Natural killer cell treated with Interleukin-12 subunit alpha and Interleukin-12 subunit beta and Interleukin-15 and Interleukin-18, amount 100 ng/mL, for 72 hours (primary cell): ENCODE results near the gene IL17REL. TPM values are rescaled to one million over a fixed set of nuclear protein-coding genes. Genes with fewer than 3 reads are reported as not detected.

Source experiments
- ATAC-seq, 2 donors: fragments of 150-1000 bp; cut with Tn5 transposase in 1 of 2; sonication (Bioruptor Pico), chemical (Tn5 transposase) in 1 of 2; 2 replicates each; pipeline ENCODE4 v1.10.0; 2021
- DNase-seq: peaks from one replicate; pipeline ENCODE4 v3.0.0; 2022; ENCODE audit warnings: low spot score
- H3K27ac Mint-ChIP-seq, 2 donors: 1 replicate in 1 of 2; 2 replicates in 1 of 2; pipeline ENCODE4 v1.8.0; 2022; ENCODE audit warnings: mixed read lengths in 2 of 2, mild to moderate bottlenecking in 1 of 2, moderate library complexity in 1 of 2
- H3K27me3 Mint-ChIP-seq, 2 donors: 1 replicate in 1 of 2; 2 replicates in 1 of 2; pipeline ENCODE4 v1.8.0; 2022; ENCODE audit warnings: mixed read lengths in 2 of 2
- H3K36me3 Mint-ChIP-seq: one replicate; pipeline ENCODE4 v1.8.0; 2022; ENCODE audit warnings: mixed read lengths
- H3K4me1 Mint-ChIP-seq, 2 donors: 1 replicate in 1 of 2; 2 replicates in 1 of 2; pipeline ENCODE4 v1.8.0; 2022; ENCODE audit warnings: low read depth in 2 of 2, mixed read lengths in 2 of 2, mild to moderate bottlenecking in 1 of 2
- H3K4me3 Mint-ChIP-seq: one replicate; pipeline ENCODE4 v1.8.0; 2022; ENCODE audit warnings: mixed read lengths
- H3K9me3 Mint-ChIP-seq: 2 replicates; pipeline ENCODE4 v1.8.0; 2022; ENCODE audit warnings: mixed read lengths
- total RNA-seq, 2 donors: library from RNA; stranded (reverse); gene quantifications; one replicate each; pipeline ENCODE4 v1.2.3, GENCODE V29; 2022

IL17REL gene
- total RNA-seq, 2 donors from 2014 or later: not detected

GRCh38 chr22:49955581-49956417 lies 56.8 kb downstream of the IL17REL start:
- peak; percentile 38 for DNase-seq
- peaks cover 0 to 4% of the 10 kb centered on the region in 2 donors for H3K4me1 Mint-ChIP-seq
- no peak overlapping the region for H3K27ac Mint-ChIP-seq
- no peaks in the 10 kb centered on the region for H3K27me3 Mint-ChIP-seq
- no peak overlapping the region for H3K4me3 Mint-ChIP-seq
- ATAC-seq: no peak
- H3K9me3 Mint-ChIP-seq: no peaks in the 10 kb centered on the region
- no peaks in the 10 kb centered on the region for H3K36me3 Mint-ChIP-seq

GRCh38 chr22:49954991-49955580 lies 57.5 kb downstream of the IL17REL start:
- H3K4me1 Mint-ChIP-seq: peaks cover 0 to 4% of the 10 kb centered on the region in 2 donors

GRCh38 chr22:49954354-49954753 lies 58.2 kb downstream of the IL17REL start:
- ATAC-seq: no peak
- Mint-ChIP-seq H3K4me3 (no peak overlapping the region), H3K36me3 (no peaks in the 10 kb centered on the region), H3K27ac (no peak overlapping the region), H3K9me3 (no peaks in the 10 kb centered on the region), H3K4me1 (peaks cover 0 to 4% of the 10 kb centered on the region in 2 donors), H3K27me3 (no peaks in the 10 kb centered on the region)
- no peak for DNase-seq

More at GRCh38 chr22:49954991-49955580, 57.5 kb downstream of the IL17REL start:
- Mint-ChIP-seq H3K9me3 (no peaks in the 10 kb centered on the region), H3K27me3 (no peaks in the 10 kb centered on the region), H3K27ac (no peak overlapping the region), H3K36me3 (no peaks in the 10 kb centered on the region), H3K4me3 (no peak overlapping the region)
- no peak for ATAC-seq
- DNase-seq: no peak

GRCh38 chr22:49953680-49954344 lies 58.8 kb downstream of the IL17REL start:
- Mint-ChIP-seq H3K27me3 (no peaks in the 10 kb centered on the region), H3K4me1 (no peaks in the 10 kb centered on the region)
- no peak for ATAC-seq

GRCh38 chr22:49953027-49953679 lies 59.4 kb downstream of the IL17REL start:
- no peak overlapping the region for H3K27ac Mint-ChIP-seq
- H3K27me3 Mint-ChIP-seq: no peaks in the 10 kb centered on the region
- no peak overlapping the region for H3K4me3 Mint-ChIP-seq
- H3K9me3 Mint-ChIP-seq: no peaks in the 10 kb centered on the region
- ATAC-seq: no peak
- no peak for DNase-seq
- H3K36me3 Mint-ChIP-seq: no peaks in the 10 kb centered on the region
- H3K4me1 Mint-ChIP-seq: no peaks in the 10 kb centered on the region

More at GRCh38 chr22:49953680-49954344, 58.8 kb downstream of the IL17REL start:
- no peak overlapping the region for H3K4me3 Mint-ChIP-seq
- H3K36me3 Mint-ChIP-seq: no peaks in the 10 kb centered on the region
- no peak for DNase-seq
- H3K27ac Mint-ChIP-seq: no peak overlapping the region
- H3K9me3 Mint-ChIP-seq: no peaks in the 10 kb centered on the region

GRCh38 chr22:49951986-49952896 lies 60.3 kb downstream of the IL17REL start:
- H3K36me3 Mint-ChIP-seq: no peaks in the 10 kb centered on the region
- no peaks in the 10 kb centered on the region for H3K4me1 Mint-ChIP-seq
- H3K9me3 Mint-ChIP-seq: no peaks in the 10 kb centered on the region
- H3K4me3 Mint-ChIP-seq: no peak overlapping the region
- no peaks in the 10 kb centered on the region for H3K27me3 Mint-ChIP-seq
- no peak for ATAC-seq
- no peak overlapping the region for H3K27ac Mint-ChIP-seq
- DNase-seq: no peak

GRCh38 chr22:49951678-49951985 lies 60.9 kb downstream of the IL17REL start:
- Mint-ChIP-seq H3K9me3 (no peaks in the 10 kb centered on the region), H3K4me3 (no peak overlapping the region), H3K4me1 (no peaks in the 10 kb centered on the region), H3K27ac (no peak overlapping the region), H3K27me3 (no peaks in the 10 kb centered on the region), H3K36me3 (no peaks in the 10 kb centered on the region)
- ATAC-seq (no peak), DNase-seq (no peak)

- Mint-ChIP-seq H3K4me3 (no peak overlapping the region), H3K4me1 (no peaks in the 10 kb centered on the region), H3K27me3 (no peaks in the 10 kb centered on the region), H3K36me3 (no peaks in the 10 kb centered on the region), H3K27ac (no peak overlapping the region), H3K9me3 (no peaks in the 10 kb centered on the region)
- no peak for DNase-seq
- no peak for ATAC-seq
These were observed 61.4 kb downstream of the IL17REL start for GRCh38 chr22:49951000-49951677.

GRCh38 chr22:49950396-49950994 lies 62.1 kb downstream of the IL17REL start:
- Mint-ChIP-seq H3K27me3 (no peaks in the 10 kb centered on the region), H3K4me1 (peaks cover 0 to 3% of the 10 kb centered on the region in 2 donors), H3K9me3 (no peaks in the 10 kb centered on the region), H3K4me3 (no peak overlapping the region), H3K36me3 (no peaks in the 10 kb centered on the region), H3K27ac (no peak overlapping the region)
- no peak for DNase-seq
- ATAC-seq: no peak

- H3K9me3 Mint-ChIP-seq: no peaks in the 10 kb centered on the region
- no peaks in the 10 kb centered on the region for H3K27me3 Mint-ChIP-seq
- ATAC-seq (no peak), DNase-seq (no peak)
- no peak overlapping the region for H3K27ac Mint-ChIP-seq
- H3K36me3 Mint-ChIP-seq: no peaks in the 10 kb centered on the region
- H3K4me1 Mint-ChIP-seq: peaks cover 0 to 4% of the 10 kb centered on the region in 2 donors
- no peak overlapping the region for H3K4me3 Mint-ChIP-seq
These were observed 62.7 kb downstream of the IL17REL start for GRCh38 chr22:49949914-49950292.

- no peak overlapping the region for H3K4me3 Mint-ChIP-seq
- H3K9me3 Mint-ChIP-seq: no peaks in the 10 kb centered on the region
These were observed 63.3 kb downstream of the IL17REL start for GRCh38 chr22:49948958-49949913.

More at GRCh38 chr22:49948958-49949913, 63.3 kb downstream of the IL17REL start:
- H3K36me3 Mint-ChIP-seq: no peaks in the 10 kb centered on the region
- DNase-seq (no peak), ATAC-seq (peak in 1 of 2 donors; percentile 1)
- H3K4me1 Mint-ChIP-seq: peaks cover 0 to 4% of the 10 kb centered on the region in 2 donors
- no peaks in the 10 kb centered on the region for H3K27me3 Mint-ChIP-seq
- H3K27ac Mint-ChIP-seq: no peak overlapping the region
